Prostate gland (tissue), 2 donors: ENCODE results near the gene CEP164. TPM values are rescaled to one million over a fixed set of nuclear protein-coding genes. Genes with fewer than 3 reads are reported as not detected.

Experiments
- DNase-seq: peaks from one replicate; pipeline ENCODE4 v3.0.0-alpha.2; 2019; ENCODE audit warnings: low spot score
- H3K27ac ChIP-seq, 2 donors: fragments of 200-600 bp; sonication (generic); 2 replicates each; pipeline ENCODE4 v1.5.1; 2017 to 2019
- H3K27me3 ChIP-seq: fragments of 200-600 bp; sonication (generic); replicated peaks from 2 replicates; pipeline ENCODE4 v1.5.1; 2019; ENCODE audit not compliant: insufficient read depth
- H3K36me3 ChIP-seq, 2 donors: fragments of 200-600 bp; sonication (generic); 1 replicate in 1 of 2; 2 replicates in 1 of 2; pipeline versions ENCODE4 v1.5.1 to v1.8.1; 2017 to 2019
- H3K4me1 ChIP-seq: fragments of 200-600 bp; sonication (generic); replicated peaks from 2 replicates; pipeline ENCODE4 v1.5.1; 2019
- H3K4me3 ChIP-seq, 2 donors: fragments of 200-600 bp; sonication (generic); 2 replicates each; pipeline ENCODE4 v1.5.1; 2017 to 2019
- H3K9me3 ChIP-seq: fragments of 200-600 bp; sonication (generic); 2 replicates; pipeline ENCODE4 v1.5.1; 2017
- CTCF ChIP-seq, 4 experiments: fragments of 200-600 bp in 2 of 4; fragments of 450-650 bp in 2 of 4; sonication (generic) in 2 of 4; IDR thresholded peaks; 1 replicate in 3 of 4; 2 replicates in 1 of 4; pipeline ENCODE4 v1.5.1; 2016 to 2019; ENCODE audit warnings: antibody characterized with exemption in 4 of 4, mild to moderate bottlenecking in 2 of 4, moderate library complexity in 2 of 4
- POLR2A ChIP-seq: fragments of 450-650 bp; IDR thresholded peaks from one replicate; pipeline ENCODE4 v1.6.1; 2016; ENCODE audit warnings: antibody characterized with exemption, mild to moderate bottlenecking
- POLR2AphosphoS5 ChIP-seq: sonication (generic); formaldehyde crosslinking; IDR thresholded peaks from one replicate; pipeline ENCODE4 v1.6.1; 2017; ENCODE audit warnings: antibody characterized with exemption
- WGBS: methylation state at CpG from one replicate; pipeline ENCODE4 v1.1.5; 2018; 5-methylcytosine and 5-hydroxymethylcytosine counted together
- intact Hi-C: fragments of 100-400 bp; cut with DNase I; formaldehyde crosslinking; loops from one replicate; pipeline ENCODE4 v1.14.2; 2022
- total RNA-seq, 2 donors: library from RNA; depleted of rRNA; stranded (reverse); fragments of >200 nt; gene quantifications; one replicate each; pipeline ENCODE4 v1.1.0, GENCODE V29; 2016

The CEP164 gene
- total RNA-seq, 2 donors from 2014 or later = 27.7 to 40.6 TPM

- no peaks in the 10 kb centered on the region for H3K36me3 ChIP-seq
- no peak overlapping the region for H3K4me3 ChIP-seq
- peaks cover 2% of the 10 kb centered on the region for H3K27me3 ChIP-seq
- no peak for DNase-seq
- no peaks in the 10 kb centered on the region for H3K9me3 ChIP-seq
- no peak overlapping the region for H3K27ac ChIP-seq
- TF ChIP-seq POLR2AphosphoS5 (no peak), CTCF (IDR thresholded peaks at IDR 0.05) (no peak), POLR2A (no peak)
- no peaks in the 10 kb centered on the region for H3K4me1 ChIP-seq
- intact Hi-C loops = no loop called here
- 83% methylated on average over 13 of the region's 13 CpGs for WGBS
Observed at GRCh38 chr11:117439256-117439655, 111.6 kb downstream of the CEP164 start.

GRCh38 chr11:117440258-117440657, 112.6 kb downstream of the CEP164 start:
- intact Hi-C loops = loop anchor here (5.0 to 10.0 kb wide), 3 partner anchors 362 to 615 kb away; no protein-coding TSS in a partner anchor
- TF ChIP-seq POLR2AphosphoS5 = no peak
- no peak for TF ChIP-seq CTCF (IDR thresholded peaks at IDR 0.05)
- TF ChIP-seq POLR2A = no peak
- DNase-seq = no peak

GRCh38 chr11:117441146-117441975, 113.7 kb downstream of the CEP164 start:
- WGBS = 84% methylated on average over 14 of the region's 14 CpGs
- no peak overlapping the region for H3K27ac ChIP-seq
- intact Hi-C loops = loop anchor here (5.0 to 10.0 kb wide), 3 partner anchors 361 to 613 kb away; no protein-coding TSS in a partner anchor

More at GRCh38 chr11:117440258-117440657, 112.6 kb downstream of the CEP164 start:
- H3K36me3 ChIP-seq = no peaks in the 10 kb centered on the region
- 88% methylated on average over 8 of the region's 8 CpGs for WGBS
- H3K4me3 ChIP-seq = no peak overlapping the region
- H3K9me3 ChIP-seq = no peaks in the 10 kb centered on the region
- peaks cover 2% of the 10 kb centered on the region for H3K27me3 ChIP-seq
- H3K27ac ChIP-seq = no peak overlapping the region
- no peaks in the 10 kb centered on the region for H3K4me1 ChIP-seq

GRCh38 chr11:117442049-117442868, 114.6 kb downstream of the CEP164 start:
- WGBS = 85% methylated on average over 16 of the region's 16 CpGs
- Histone ChIP-seq H3K9me3 (no peaks in the 10 kb centered on the region), H3K4me1 (no peaks in the 10 kb centered on the region), H3K36me3 (no peaks in the 10 kb centered on the region), H3K4me3 (no peak overlapping the region), H3K27me3 (peaks cover 2% of the 10 kb centered on the region), H3K27ac (no peak overlapping the region)
- intact Hi-C loops = loop anchor here (5.0 to 10.0 kb wide), 3 partner anchors 360 to 613 kb away; no protein-coding TSS in a partner anchor
- TF ChIP-seq CTCF (IDR thresholded peaks at IDR 0.05) (no peak), POLR2A (no peak), POLR2AphosphoS5 (no peak)
- DNase-seq = no peak

More at GRCh38 chr11:117441146-117441975, 113.7 kb downstream of the CEP164 start:
- no peak for DNase-seq
- Histone ChIP-seq H3K4me1 (no peaks in the 10 kb centered on the region), H3K36me3 (no peaks in the 10 kb centered on the region), H3K4me3 (no peak overlapping the region), H3K9me3 (no peaks in the 10 kb centered on the region), H3K27me3 (peaks cover 2% of the 10 kb centered on the region)
- no peak for TF ChIP-seq POLR2AphosphoS5
- no peak for TF ChIP-seq CTCF (IDR thresholded peaks at IDR 0.05)
